Hematopoietic multipotent progenitor cell treated with erythropoietin and hydrocortisone succinate and interleukin-3 and kit ligand, for 17 days (in vitro differentiated cells): Measurements from ENCODE around the gene C12orf57.

Experiments used
- DNase-seq: peaks from one replicate; pipeline ENCODE4 v3.0.0-alpha.2; 2015; ENCODE audit warnings: low spot score

The C12orf57 gene

DNA sequence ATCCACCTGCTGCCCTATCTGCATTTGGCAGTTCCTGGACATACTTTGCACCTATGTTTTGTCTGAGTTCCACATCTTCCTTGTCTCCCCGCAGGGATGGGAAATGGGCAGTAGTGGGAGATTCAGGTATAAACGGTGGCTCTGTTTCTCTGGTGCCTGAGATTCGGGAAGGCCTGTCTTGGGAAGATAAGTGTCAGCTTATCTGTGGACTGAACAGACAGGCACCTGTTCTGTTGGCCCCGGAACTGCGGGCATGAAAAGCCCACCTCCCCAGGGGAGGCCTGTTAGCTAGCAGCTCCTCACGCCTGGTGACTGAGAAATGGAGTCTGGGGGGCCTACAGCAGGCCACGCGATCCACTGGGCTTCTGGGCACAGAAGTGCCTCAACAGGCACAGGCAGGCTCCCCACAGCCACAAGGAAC lies 20.8 kb downstream of the C12orf57 start:
- DNase-seq = peak; percentile 48

DNA sequence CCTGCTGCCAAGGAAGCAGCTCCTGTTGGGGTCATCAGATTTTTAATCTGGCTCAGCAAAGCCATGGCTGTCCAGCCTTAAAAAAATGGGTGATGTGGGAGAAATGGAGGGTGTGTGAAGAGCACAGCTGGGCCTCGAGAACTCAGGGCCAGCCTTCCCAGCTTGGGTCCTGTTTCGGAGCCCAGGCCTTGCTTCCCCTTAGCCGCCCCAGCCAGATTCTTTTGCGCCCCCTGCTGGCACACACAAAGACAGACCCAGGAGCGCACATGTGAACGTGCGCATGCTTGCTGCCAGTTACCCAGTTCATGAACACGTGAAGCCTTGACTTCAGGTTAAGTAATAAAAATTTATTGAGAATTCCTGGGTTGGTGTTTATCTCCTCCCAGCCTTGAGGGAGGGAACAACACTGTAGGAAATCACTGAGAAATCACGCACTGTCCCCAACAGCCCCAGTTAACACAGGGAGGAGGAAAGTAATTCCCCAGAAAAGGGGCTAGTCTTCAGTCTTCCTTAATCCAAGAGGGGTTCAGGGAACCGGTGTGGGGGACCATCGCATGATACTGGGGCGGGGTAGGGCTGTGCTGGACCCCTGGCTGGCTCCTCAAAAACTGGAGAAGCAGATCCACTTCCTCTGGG lies 21.3 kb downstream of the C12orf57 start:
- peak; percentile 92 for DNase-seq

DNA sequence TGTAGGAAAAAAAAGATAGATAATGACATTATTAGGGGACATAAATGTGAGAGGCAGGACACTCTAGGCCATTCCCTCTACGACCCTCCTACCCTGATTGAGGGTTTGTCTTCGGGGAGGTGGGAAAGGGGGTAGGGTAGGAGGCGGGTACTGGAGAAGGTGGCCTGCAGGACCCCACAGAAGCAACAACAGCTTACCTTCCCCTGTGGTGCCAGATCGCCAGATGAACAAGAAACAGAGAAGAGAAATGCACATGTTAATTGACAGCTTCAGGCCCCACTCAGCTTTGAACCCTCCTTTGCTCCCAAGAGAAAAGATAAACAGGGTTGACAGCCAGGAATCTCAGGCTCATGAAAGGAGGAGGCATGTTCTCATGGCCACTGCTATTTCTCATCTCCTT lies 21.9 kb downstream of the C12orf57 start:
- no peak for DNase-seq

DNA sequence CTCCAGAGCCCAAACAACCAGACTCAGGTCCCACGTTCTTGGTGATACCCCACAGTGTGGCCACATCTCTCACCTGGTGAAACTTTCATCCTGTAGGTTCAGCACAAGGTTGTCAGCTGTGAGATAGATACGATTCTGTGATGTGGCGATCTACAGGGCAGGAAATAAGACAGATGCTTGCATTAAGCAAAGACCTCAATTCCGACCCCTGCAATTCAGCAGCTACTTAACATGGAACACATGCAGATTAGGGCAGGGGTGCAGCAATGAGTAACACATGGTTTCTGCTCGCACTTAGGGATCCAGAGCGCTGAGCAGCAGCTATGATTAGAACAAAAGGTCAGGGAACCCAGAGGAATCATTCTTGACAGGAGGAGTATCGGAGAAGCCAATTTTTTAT lies 22.5 kb downstream of the C12orf57 start:
- DNase-seq = no peak

DNA sequence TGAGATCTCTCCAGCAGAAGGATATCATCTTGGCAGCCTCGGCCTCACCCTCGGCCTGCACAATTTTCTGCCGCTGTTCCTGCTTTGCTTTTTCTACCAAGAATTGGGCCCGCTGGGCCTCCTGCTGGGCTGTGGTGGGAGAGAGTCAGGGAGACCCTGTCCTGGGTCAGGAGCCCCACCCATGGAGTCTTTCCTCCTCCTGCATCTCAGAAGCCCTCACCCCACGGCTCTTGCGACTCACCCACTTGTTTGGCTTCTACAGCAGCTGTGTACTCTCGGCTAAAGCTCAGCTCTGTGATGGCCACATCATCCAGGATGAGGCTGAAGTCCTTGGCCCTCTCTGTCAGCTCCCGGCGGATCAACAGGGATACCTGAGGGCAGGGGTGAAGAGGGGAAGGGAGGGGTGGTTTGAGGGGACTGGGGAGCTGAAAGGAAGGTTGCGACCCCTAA lies 23.9 kb downstream of the C12orf57 start:
- no peak for DNase-seq

DNA sequence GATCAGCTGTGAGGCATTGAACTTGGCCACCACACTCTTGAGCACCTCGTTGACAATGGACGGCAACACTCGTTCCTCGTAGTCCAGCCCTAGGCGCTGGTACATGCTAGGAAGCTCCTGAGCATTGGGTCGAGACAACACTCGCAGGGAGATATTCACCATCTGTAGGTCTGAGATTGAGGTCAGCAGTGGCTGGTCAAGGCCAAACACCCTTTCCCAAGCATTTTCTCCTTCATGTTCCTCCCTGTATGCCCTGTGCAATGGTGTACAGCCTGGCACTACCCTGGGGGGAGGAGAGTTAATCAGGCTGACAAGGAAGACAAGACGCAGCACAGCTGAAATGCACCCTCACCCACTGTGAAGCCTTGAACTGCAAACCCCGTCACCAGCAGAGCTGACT lies 24.6 kb downstream of the C12orf57 start:
- DNase-seq = no peak

DNA sequence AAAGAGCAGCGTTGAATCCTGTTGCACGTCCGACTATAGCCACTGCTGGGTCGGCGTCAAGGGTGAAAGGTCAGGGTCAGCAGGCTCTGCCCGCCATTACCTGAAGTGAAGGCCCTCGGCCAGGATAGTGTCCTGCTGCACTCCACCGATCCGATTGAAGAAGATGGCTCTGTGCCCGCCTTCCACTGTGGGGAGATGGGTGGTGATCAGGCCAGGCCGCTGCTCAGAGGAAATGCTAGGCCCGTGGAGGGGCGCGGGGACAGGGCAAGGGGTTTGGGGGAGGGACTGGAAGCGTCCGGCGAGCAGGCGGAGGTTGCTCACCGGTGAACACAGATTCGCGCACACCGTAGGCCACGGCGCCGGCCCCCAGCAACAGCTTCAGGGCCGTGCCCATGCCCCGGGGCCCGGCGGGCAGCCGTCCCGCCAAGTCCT lies 26.3 kb downstream of the C12orf57 start:
- no peak for DNase-seq

DNA sequence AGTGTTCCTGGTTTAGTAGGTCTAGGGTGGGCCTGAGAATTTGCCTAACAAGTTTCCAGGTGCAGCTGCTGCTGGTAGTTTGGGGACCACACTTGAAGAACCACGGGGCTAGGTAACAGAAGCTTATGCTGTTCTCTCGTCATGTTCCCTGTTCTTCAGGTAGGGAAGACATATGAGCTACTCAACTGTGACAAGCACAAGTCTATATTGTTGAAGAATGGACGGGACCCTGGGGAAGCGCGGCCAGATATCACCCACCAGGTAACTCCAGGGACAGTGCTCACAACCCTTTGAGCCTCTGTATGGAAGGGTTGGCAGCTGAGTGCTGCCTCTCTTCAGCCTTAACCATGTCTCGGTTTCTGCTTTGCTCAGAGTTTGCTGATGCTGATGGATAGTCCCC lies 30.4 kb downstream of the C12orf57 start:
- no peak for DNase-seq

DNA sequence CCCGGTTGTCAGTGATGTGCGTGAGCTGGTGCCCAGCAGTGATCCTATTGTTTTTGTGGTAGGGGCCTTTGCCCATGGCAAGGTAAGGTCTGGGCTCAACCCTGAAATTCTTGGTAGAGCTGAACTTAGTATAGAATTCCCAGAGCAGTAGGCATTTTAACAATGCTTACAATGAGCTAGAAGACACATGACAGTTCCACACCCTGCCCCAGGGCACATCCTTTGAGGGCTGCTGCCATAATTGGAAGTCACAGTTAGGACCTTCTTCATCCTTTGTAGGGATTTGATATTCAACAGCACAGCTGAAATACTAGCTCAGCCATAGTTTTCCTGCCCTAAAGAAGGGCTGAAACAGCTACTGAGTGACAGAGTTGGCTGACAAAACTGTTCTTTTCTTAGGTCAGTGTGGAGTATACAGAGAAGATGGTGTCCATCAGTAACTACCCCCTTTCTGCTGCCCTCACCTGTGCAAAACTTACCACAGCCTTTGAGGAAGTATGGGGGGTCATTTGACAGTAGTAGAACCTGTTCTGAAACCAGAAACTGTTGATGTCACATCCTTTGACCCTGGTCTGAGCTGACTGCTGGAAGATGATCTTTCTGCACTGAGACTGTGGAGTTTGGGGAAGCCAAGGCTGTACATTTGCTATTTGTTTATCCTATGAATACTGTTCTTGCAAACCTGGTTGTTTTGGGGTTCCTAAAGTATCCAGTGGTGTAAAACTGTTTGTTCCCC lies 31.6 kb downstream of the C12orf57 start:
- DNase-seq = no peak

DNA sequence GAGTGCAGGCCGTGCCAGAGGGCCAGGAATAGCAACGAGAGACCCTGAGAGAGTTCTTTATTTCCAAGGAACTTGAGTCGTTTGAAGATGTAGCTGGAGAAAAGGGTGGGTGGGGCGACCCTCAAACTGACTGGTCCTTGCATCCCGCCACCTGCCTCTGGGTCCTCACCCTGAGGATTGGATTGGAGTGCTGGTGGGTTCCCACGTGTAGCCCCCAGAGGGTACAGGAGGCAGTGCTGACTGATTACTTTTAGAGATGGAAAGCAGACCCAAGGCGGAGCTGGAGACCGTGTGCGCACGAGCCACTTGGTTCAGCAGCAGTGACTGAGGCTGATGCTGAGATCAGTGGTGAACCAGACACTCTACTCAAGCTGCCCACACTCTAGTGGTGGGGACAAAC lies 33.8 kb downstream of the C12orf57 start:
- DNase-seq = no peak

DNA sequence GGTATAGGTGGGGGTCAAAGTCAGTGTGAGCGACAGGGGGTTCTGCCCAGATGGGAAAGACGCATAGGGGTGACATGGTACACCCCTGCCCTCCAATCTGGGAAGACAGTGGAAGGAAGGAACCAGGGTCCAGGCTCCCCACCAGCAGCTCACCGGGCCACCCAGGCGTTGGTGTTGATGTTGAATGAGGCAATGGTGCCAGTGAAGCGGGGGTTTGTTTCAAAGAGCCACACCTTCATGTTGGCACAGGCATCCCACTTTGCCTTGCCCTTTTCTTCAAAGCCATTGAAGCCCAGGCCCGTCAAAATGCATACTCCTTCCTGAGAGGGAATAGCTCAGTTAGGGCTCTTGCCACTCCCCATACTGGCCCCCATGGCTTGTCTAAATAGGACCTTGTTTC lies 34.4 kb downstream of the C12orf57 start:
- DNase-seq = no peak

DNA sequence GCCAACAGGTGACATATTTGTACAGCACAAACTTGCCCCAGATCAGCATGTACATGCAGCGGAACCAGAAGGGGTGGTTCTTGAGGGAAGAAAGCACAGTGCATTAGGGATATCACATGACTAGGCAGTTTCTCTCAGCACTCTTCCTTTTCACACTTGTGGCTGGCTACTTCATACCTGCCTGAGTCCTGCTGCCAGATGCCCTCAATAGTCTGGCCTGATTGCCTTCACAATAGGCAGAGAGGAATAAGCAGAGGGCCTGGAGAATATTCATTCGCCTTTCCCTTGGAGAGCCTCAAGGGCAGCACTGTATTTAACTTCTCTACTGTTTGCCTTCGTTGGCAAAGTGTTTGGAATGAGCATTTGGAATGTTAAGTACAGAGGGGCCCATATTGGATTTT lies 34.8 kb downstream of the C12orf57 start:
- DNase-seq = no peak

DNA sequence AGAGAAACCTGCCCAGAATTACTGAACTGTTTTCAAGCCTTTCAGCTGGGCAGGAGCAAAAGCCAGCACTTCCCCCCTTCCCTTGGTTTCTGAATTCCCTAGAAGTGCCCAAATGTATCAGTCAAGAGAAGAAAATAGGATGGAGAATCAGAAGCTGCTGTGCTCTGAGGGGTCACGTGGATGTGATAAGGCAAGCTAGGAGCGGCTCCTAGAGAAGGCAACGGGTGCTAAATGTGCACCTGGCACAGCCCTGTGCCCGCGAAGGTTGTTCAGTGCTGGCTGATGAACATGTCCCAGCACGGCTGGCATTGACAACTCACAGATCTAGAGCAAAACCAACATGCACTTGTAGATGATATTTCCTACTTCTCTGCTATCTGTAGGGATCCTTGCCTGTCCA lies 35.2 kb downstream of the C12orf57 start:
- no peak for DNase-seq

DNA sequence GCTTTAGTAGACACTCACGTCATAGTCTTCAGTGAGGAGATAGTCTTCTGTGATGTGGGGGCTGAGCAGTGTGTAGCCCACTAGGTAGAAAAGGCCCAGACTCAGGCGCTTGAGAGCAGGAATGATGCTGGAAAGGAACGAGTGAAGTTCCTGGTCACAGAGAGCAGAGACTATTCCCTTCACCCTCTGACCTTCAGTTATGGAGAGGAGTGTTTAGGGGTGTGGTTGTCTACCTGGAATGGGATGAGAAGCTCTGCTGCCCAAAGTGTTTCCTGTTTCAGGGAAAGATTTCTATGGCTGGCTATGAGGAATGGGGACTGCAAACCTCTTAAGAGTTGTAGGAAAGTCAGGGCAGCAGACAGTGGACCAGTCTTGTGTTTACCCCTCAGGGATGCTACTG lies 35.6 kb downstream of the C12orf57 start:
- no peak for DNase-seq

DNA sequence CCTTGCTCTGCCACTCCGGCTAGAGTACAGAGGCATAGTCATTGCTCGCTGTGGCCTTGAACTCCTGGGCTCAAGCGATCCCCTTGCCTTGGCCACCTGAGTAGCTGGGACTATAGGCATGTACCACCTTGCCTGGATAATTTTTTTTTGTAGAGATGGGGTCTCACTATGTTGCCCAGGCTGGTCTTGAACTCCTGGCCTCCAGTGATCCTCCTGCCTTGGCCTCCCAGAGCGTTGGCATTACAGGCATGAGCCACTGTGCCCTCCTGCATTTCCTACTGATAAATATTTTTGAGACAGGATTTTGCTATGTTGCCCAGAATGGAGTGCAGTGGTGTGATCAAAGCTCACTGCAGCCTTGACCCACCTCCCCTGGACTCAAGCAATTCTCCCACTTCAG lies 36.3 kb downstream of the C12orf57 start:
- no peak for DNase-seq

DNA sequence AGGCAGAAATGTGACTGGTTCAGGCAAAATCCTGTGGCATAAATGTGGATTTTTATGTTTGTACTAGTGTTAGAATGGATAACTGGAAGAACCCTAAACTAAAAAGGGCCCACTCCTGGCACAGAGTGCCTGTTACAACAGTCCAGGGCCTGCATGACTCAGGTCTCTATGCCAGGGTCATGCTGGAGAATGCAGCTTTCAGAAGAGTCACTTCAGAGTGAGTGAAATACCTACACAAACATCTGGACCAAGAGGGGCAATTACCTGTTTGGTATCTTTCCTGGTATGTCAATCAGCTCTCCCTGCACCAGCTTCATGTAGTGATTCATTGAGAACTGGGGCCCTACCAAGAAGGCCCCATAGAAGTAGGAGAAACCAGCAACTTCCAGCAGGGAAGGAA lies 36.9 kb downstream of the C12orf57 start:
- DNase-seq = no peak

DNA sequence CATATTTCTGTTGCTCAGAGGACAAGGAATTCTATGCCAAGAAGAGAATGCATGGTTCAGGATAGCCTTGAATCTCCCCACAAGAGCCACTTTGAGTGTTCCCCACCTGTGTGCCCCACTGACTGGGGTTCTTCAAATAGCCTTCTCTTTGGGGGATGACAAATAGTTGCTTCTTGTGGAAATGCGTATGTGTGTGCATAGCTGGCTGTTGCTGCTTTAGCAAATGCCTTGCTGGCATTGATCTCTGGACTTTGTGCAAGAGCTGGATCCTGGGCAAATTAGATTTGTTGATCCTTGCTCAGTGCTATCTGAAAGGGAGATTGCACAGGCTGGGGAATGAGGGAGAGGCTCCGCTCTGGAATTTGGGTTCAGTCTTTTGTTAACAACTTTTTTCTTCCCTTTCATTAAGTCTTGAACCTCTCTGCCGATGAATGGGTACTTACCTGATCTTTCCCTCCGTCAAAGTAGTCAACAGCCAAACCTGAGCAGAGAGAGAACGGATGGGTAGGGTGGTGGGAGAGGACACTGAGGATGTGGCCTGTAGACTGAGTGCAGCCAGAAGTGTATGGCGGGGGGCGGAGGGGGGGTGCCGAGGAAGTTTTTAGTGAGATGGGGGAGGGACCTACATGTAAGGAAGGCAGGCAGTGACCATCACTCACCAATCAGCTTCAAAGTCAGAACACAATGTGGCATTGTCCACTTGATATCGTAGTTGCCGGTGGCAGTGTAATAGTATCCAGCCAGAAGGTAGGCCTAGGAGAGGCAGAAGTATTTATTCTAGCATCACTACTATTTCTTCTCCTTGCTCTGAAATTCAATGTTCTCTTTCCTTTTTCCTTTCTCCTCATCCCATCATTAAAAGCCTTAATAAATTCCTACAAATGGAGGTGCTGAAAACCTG lies 37.6 kb downstream of the C12orf57 start:
- no peak for DNase-seq

DNA sequence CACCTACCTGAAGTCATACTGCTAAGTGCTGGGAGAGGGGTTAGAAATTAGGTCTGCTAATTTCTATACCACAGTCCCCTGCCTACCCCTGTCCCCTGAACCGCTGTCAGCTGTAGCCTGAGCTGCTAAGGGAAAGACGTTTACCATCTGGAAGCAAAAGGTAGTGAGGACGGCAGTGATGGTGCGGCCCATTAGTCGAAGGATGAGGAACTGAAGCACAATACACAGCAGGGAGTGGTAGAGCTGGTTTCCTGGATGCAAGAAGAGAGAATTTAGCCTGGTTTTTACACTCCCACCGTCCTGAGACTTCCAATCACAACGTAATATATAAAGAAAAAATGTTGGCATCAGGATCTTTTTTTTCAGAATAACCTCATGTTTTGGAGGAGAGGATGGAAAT lies 38.7 kb downstream of the C12orf57 start:
- DNase-seq = no peak

DNA sequence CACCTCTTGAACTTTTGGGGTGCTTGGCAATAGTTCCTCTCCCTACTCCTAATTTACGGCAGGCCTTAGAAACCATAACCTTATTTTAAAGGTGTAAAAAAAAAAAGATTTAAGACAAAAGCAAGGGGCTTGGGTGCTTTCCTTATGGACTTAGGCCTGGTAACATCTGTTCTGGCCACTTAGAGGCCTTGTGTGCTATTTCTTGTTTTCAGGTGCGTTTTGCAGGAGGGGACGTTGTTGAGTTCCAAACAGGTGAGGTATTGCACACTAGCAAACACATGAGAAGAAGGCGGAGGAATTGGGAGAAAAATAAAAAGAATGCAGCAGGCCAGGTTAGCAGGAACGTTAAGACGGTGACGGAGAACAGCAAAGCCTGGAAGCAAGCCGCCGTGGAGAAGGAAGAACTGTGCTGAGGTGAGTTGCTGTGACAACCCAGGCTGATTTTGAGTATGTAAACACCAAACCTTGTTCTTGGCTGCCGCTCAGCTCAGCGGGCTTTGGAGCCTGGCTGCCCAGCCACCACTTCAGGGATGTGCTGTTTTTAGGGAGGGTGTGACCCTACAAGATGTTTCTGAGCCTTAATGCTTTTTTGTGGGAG lies 44.2 kb downstream of the C12orf57 start:
- DNase-seq = no peak
